HG02885 (cell line): Measurements from ENCODE around the gene CACNA2D2.

Experiments
- ATAC-seq: cut with Tn5 transposase; IDR thresholded peaks from one replicate; pipeline ENCODE4 v1.9.1; 2021; ENCODE audit warnings: mild to moderate bottlenecking; ENCODE audit not compliant: unreplicated experiment, poor library complexity

CACNA2D2 gene

GRCh38 chr3:50375258-50375931 is 128.0 kb downstream of the CACNA2D2 start:
- no peak for ATAC-seq

GRCh38 chr3:50374363-50375257 is 128.8 kb downstream of the CACNA2D2 start:
- no peak for ATAC-seq

GRCh38 chr3:50373146-50374051 is 130.0 kb downstream of the CACNA2D2 start:
- no peak for ATAC-seq

- ATAC-seq, result no peak
These were observed 131.1 kb downstream of the CACNA2D2 start for GRCh38 chr3:50372349-50372748.

- no peak for ATAC-seq
These were observed 132.2 kb downstream of the CACNA2D2 start for GRCh38 chr3:50371133-50371685.

- ATAC-seq, result no peak
These were observed 132.8 kb downstream of the CACNA2D2 start for GRCh38 chr3:50370594-50370993.

- ATAC-seq, result no peak
These were observed 134.3 kb downstream of the CACNA2D2 start for GRCh38 chr3:50369012-50369670.

- ATAC-seq, result no peak
These were observed 137.6 kb downstream of the CACNA2D2 start for GRCh38 chr3:50365842-50366220.

GRCh38 chr3:50365080-50365841 is 138.2 kb downstream of the CACNA2D2 start:
- peak; percentile 92 for ATAC-seq

- ATAC-seq, result peak; percentile 5
These were observed 138.8 kb downstream of the CACNA2D2 start for GRCh38 chr3:50364573-50365079.

- peak; percentile 13 for ATAC-seq
These were observed 143.7 kb downstream of the CACNA2D2 start for GRCh38 chr3:50359760-50360110.

- ATAC-seq, result peak; percentile 99
These were observed 144.3 kb downstream of the CACNA2D2 start, which contains the start of gene TMEM115 for GRCh38 chr3:50358911-50359759. Gene TMEM115 (minus strand): TSS chr3:50359521. CDS start chr3:50359063, 458 bp downstream.

GRCh38 chr3:50358355-50358910 is 145.0 kb downstream of the CACNA2D2 start:
- no peak for ATAC-seq

GRCh38 chr3:50357481-50357880 is 146.0 kb downstream of the CACNA2D2 start:
- no peak for ATAC-seq

GRCh38 chr3:50356553-50356952 is 146.9 kb downstream of the CACNA2D2 start:
- ATAC-seq, result no peak

- ATAC-seq, result no peak
These were observed 147.4 kb downstream of the CACNA2D2 start for GRCh38 chr3:50355829-50356552.

GRCh38 chr3:50354850-50355249 is 148.6 kb downstream of the CACNA2D2 start:
- no peak for ATAC-seq
